Lung (tissue), 12 donors: ENCODE measurements around the gene PRSS8. TPM values are rescaled to one million over a fixed set of nuclear protein-coding genes. Genes with fewer than 3 reads are reported as not detected.

Experiments used
- ATAC-seq: fragments of 200-7000 bp; cut with Tn5 transposase; one replicate; pipeline ENCODE4 v1.9.1; 2020; ENCODE audit warnings: moderate number of reproducible peaks; ENCODE audit not compliant: insufficient read depth, low FRiP score
- DNase-seq, 3 donors: peaks; one replicate each; pipeline ENCODE4 v3.0.0-alpha.2; 2013 to 2017
- H3K27ac ChIP-seq, 2 donors: one replicate each; pipeline ENCODE4 v1.5.1; 2013; ENCODE audit warnings: mild to moderate bottlenecking in 2 of 2, moderate library complexity in 2 of 2, control low read depth in 1 of 2, inconsistent platforms in 1 of 2, low read depth in 1 of 2, low read length in 1 of 2
- H3K27me3 ChIP-seq, 3 donors: one replicate each; pipeline ENCODE4 v1.5.1; 2013; ENCODE audit warnings: low read length in 2 of 3; ENCODE audit not compliant: control insufficient read depth in 3 of 3, insufficient read depth in 3 of 3
- H3K36me3 ChIP-seq, 4 donors: one replicate each; pipeline ENCODE4 v1.5.1; 2013; ENCODE audit warnings: low read length in 4 of 4, mild to moderate bottlenecking in 1 of 4, moderate library complexity in 1 of 4; ENCODE audit not compliant: control insufficient read depth in 4 of 4, insufficient read depth in 4 of 4
- H3K4me1 ChIP-seq, 5 donors: one replicate each; pipeline ENCODE4 v1.5.1; 2013; ENCODE audit warnings: low read length in 5 of 5, mild to moderate bottlenecking in 2 of 5, moderate library complexity in 1 of 5; ENCODE audit not compliant: control insufficient read depth in 5 of 5, insufficient read depth in 5 of 5
- H3K4me3 ChIP-seq: one replicate; pipeline ENCODE4 v1.5.1; 2013; ENCODE audit warnings: mild to moderate bottlenecking, control low read depth, moderate library complexity
- H3K9ac ChIP-seq, 2 donors: one replicate each; pipeline ENCODE4 v1.5.1; 2013; ENCODE audit warnings: low read length in 2 of 2, control low read depth in 1 of 2; ENCODE audit not compliant: insufficient read depth in 1 of 2
- H3K9me3 ChIP-seq, 4 donors: one replicate each; pipeline ENCODE4 v1.5.1; 2013; ENCODE audit warnings: low read length in 3 of 4, mild to moderate bottlenecking in 1 of 4, moderate library complexity in 1 of 4; ENCODE audit not compliant: control insufficient read depth in 4 of 4, insufficient read depth in 3 of 4
- WGBS, 2 donors: extraction: QIAGEN DNeasy Blood & Tissue Kit; methylation state at CpG; one replicate each; pipeline ENCODE4 v1.1.7; 2013; 5-methylcytosine and 5-hydroxymethylcytosine counted together
- polyA plus RNA-seq, 2 donors: library from polyadenylated mRNA; stranded (reverse); fragments of 200-250 nt; gene quantifications; one replicate each; pipeline ENCODE4 v1.2.1, GENCODE V29; 2013
- total RNA-seq, 2 donors: library from RNA; depleted of rRNA in 1 of 2; stranded (reverse); fragments of >200 nt in 1 of 2; gene quantifications; one replicate each; pipeline ENCODE4 v1.2.1, GENCODE V29; 2014 to 2021
- TF ChIP-seq, protein P1 (sequence below): IDR thresholded peaks from 2 replicates; pipeline ENCODE4 v1.5.1; 2012; ENCODE audit warnings: mild to moderate bottlenecking; ENCODE audit errors: control extremely low read depth, extremely low read depth
- donor health status: control.
- donor health status: control.
- donor health status: Bipolar disorder and iron deficiency.
- donor health status: healthy.
- donor health status: DM: yes; HTN: yes; CAD: no.

Gene PRSS8
- total and polyA plus RNA-seq, 4 donors, result 83.2 to 127 (median 89.8) TPM

DNA sequence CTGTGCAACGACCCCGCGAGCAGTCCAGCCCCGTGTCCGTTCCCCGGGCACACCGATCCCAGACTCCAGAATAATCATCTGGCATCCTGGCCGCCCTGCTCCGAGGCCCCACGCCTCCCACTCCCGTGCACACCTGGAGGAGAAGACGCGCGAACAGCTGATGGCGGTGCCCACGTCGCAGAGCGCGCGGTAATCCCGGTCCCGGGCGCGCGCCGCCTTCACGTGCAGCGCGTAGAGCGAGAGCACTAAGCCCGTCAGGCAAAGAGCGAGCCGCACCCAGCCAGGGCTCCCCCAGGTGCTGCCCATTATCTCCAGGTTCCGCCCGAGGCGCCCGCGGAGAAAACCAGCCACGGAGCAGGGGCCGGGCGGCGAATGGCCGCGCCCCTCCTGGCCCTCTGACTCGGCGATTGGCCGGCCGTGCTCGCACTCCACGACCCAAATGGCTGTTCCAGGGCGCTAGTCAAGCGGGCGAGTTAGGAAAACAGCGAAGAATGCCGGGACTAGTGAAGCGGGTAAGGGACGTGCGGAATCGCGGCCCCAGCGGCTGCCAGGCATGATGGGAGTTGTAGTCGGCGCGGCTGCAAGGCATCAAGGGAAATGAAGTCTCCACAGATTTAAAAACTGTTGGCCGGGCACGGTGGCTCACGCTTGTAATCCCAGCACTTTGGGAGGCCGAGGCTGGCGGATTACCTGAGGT, 41.0 kb downstream of the PRSS8 start, which contains the start of gene VKORC1:
Gene VKORC1, minus strand, starts transcription at position 374 of the 697 bp plus-strand sequence. Its CDS starts 68 bp downstream, at position 306.
- Histone ChIP-seq H3K27ac (peak within 1 kb of the TSS; percentile 80 to 86), H3K4me3 (peak within 1 kb of the TSS; percentile 74), H3K4me1 (peaks cover 0 to 4% (median 3%) of the 10 kb centered on the region in 5 donors), H3K9me3 (no peaks in the 10 kb centered on the region), H3K36me3 (peaks cover 0 to 7% (median 2%) of the 10 kb centered on the region in 4 donors), H3K27me3 (no peaks in the 10 kb centered on the region), H3K9ac (peak within 1 kb of the TSS; percentile 58 to 73)
- TF ChIP-seq, protein P1, sequence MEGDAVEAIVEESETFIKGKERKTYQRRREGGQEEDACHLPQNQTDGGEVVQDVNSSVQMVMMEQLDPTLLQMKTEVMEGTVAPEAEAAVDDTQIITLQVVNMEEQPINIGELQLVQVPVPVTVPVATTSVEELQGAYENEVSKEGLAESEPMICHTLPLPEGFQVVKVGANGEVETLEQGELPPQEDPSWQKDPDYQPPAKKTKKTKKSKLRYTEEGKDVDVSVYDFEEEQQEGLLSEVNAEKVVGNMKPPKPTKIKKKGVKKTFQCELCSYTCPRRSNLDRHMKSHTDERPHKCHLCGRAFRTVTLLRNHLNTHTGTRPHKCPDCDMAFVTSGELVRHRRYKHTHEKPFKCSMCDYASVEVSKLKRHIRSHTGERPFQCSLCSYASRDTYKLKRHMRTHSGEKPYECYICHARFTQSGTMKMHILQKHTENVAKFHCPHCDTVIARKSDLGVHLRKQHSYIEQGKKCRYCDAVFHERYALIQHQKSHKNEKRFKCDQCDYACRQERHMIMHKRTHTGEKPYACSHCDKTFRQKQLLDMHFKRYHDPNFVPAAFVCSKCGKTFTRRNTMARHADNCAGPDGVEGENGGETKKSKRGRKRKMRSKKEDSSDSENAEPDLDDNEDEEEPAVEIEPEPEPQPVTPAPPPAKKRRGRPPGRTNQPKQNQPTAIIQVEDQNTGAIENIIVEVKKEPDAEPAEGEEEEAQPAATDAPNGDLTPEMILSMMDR, result no peak
- DNase-seq, result peak; percentile 93 to 95 (median 94)
- peak; percentile 95 for ATAC-seq
- WGBS, 2 donors, result 0% methylated on average over 62 to 69 of the region's 69 CpGs

DNA sequence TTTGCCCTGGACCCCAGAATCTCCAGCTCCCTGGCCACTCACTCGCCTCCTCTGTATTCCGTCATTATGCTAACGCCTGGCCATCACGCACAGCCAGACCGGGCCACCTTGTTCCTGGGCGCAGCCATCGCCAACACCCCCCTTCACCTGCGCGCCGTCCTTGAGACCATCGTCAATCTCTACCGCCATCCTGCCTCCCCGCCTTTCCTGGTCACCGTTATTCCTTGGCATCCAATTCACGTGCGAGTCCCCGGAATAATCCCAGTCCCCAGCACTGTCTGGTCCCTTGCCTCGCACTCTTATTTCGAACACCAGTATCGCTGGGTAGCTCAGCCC, 41.5 kb downstream of the PRSS8 start:
- H3K27ac ChIP-seq, result peak overlapping the region; percentile 80 to 86
- no peaks in the 10 kb centered on the region for H3K27me3 ChIP-seq
- H3K9me3 ChIP-seq, result no peaks in the 10 kb centered on the region
- H3K4me3 ChIP-seq, result peak overlapping the region; percentile 74
- peaks cover 0 to 10% (median 2%) of the 10 kb centered on the region in 4 donors for H3K36me3 ChIP-seq
- TF ChIP-seq, protein P1, result no peak
- peak in 2 of 3 donors; percentile 23 to 38 for DNase-seq
- 1 to 2% methylated on average over 20 of the region's 20 CpGs for WGBS, 2 donors
- H3K4me1 ChIP-seq, result peaks cover 0 to 4% (median 3%) of the 10 kb centered on the region in 5 donors
- ATAC-seq, result no peak
- peak overlapping the region; percentile 58 to 73 for H3K9ac ChIP-seq

DNA sequence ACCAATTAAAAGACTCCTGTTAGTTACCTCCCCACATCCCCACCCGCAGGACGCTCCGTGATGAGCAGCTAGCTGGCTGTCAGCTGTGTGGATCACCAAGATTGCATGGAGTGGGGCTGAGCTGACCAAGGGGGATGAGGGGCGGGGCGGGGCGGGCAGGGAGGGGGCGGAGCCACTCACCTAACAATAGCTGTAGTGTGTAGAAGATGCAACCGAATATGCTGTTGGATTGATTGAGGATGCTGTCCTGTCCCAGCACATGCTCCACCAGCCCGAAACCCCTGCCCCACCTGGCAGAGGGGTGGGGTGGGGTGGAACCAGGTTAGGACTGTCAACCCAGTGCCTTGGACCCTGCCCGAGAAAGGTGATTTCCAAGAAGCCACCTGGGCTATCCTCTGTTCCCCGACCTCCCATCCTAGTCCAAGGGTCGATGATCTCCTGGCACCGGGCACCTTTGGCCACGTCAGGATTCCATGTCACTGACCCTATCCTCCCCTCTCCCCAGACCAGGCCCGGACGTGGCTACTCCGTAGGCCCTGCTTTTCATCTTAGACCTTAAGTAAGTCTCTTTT, 42.3 kb downstream of the PRSS8 start:
- no peak for DNase-seq
- no peak overlapping the region for H3K27ac ChIP-seq
- no peaks in the 10 kb centered on the region for H3K9me3 ChIP-seq
- H3K4me1 ChIP-seq, result peaks cover 0 to 4% (median 3%) of the 10 kb centered on the region in 5 donors
- H3K4me3 ChIP-seq, result no peak overlapping the region
- no peak for ATAC-seq
- TF ChIP-seq, protein P1, result no peak
- peaks cover 0 to 11% (median 2%) of the 10 kb centered on the region in 4 donors for H3K36me3 ChIP-seq
- no peaks in the 10 kb centered on the region for H3K27me3 ChIP-seq
- H3K9ac ChIP-seq, result no peak overlapping the region
- 58 to 64% methylated on average over 17 of the region's 17 CpGs for WGBS, 2 donors
